Fibroblast of lung (primary cell): ENCODE results near the gene PPIP5K2. TPM values are rescaled to one million over a fixed set of nuclear protein-coding genes. Genes with fewer than 3 reads are reported as not detected.
"Not testable (repeated sequence)": the region's sequence is repeated elsewhere in the genome, so short reads cannot be mapped to it uniquely, and the experiment has no call there.

Experiments
- DNase-seq, 2 donors: peaks; one replicate each; pipeline versions ENCODE4 v3.0.0 to v3.0.0-alpha.2; 2010; ENCODE audit warnings: low read depth in 2 of 2
- H2AFZ ChIP-seq: 2 replicates; pipeline ENCODE4 v1.5.1; 2012; ENCODE audit warnings: low read length, control low read depth, inconsistent platforms
- H3K27ac ChIP-seq: 2 replicates; pipeline ENCODE4 v1.5.1; 2011; ENCODE audit warnings: low read length, control low read depth; ENCODE audit not compliant: insufficient read depth
- H3K27me3 ChIP-seq: 2 replicates; pipeline ENCODE4 v1.5.1; 2011; ENCODE audit warnings: mild to moderate bottlenecking, low read length; ENCODE audit not compliant: control insufficient read depth, insufficient read depth
- H3K36me3 ChIP-seq: 2 replicates; pipeline ENCODE4 v1.5.1; 2011; ENCODE audit warnings: low read length; ENCODE audit not compliant: control insufficient read depth, insufficient read depth
- H3K4me1 ChIP-seq: 2 replicates; pipeline ENCODE4 v1.5.1; 2011; ENCODE audit warnings: low read length; ENCODE audit not compliant: control insufficient read depth, insufficient read depth; ENCODE audit errors: extremely low read depth
- H3K4me2 ChIP-seq: 2 replicates; pipeline ENCODE4 v1.5.1; 2011; ENCODE audit warnings: low read length, control low read depth; ENCODE audit not compliant: insufficient read depth; ENCODE audit errors: extremely low read depth
- H3K4me3 ChIP-seq, 4 experiments: fragments of 200-600 bp in 1 of 4; sonication (generic) in 1 of 4; replicated peaks in 1 of 4; 2 replicates each; pipeline ENCODE4 v1.5.1; 2011 to 2016; ENCODE audit warnings: low read length in 4 of 4, low read depth in 3 of 4, mild to moderate bottlenecking in 3 of 4, control low read depth in 2 of 4, inconsistent platforms in 1 of 4, mixed read lengths in 1 of 4; ENCODE audit not compliant: insufficient read depth in 1 of 4; ENCODE audit errors: control extremely low read depth in 1 of 4
- H3K79me2 ChIP-seq: 2 replicates; pipeline ENCODE4 v1.5.1; 2012; ENCODE audit warnings: mild to moderate bottlenecking, low read length, inconsistent platforms; ENCODE audit not compliant: control insufficient read depth, insufficient read depth
- H3K9ac ChIP-seq: 2 replicates; pipeline ENCODE4 v1.5.1; 2011; ENCODE audit warnings: mild to moderate bottlenecking, low read length, control low read depth; ENCODE audit not compliant: insufficient read depth
- H3K9me3 ChIP-seq: 2 replicates; pipeline ENCODE4 v1.5.1; 2012; ENCODE audit warnings: low read depth, low read length; ENCODE audit not compliant: control insufficient read depth, insufficient read depth
- H4K20me1 ChIP-seq: 2 replicates; pipeline ENCODE4 v1.5.1; 2011; ENCODE audit warnings: low read length; ENCODE audit not compliant: control insufficient read depth, insufficient read depth; ENCODE audit errors: extremely low read depth
- EZH2 ChIP-seq: IDR thresholded peaks from 2 replicates; pipeline ENCODE4 v1.5.1; 2012; ENCODE audit warnings: low read length, control low read depth, mild to moderate bottlenecking; ENCODE audit errors: missing control alignments
- polyA plus RNA-seq, 2 donors: library from polyadenylated mRNA; depleted of rRNA in 1 of 2; stranded (reverse) in 1 of 2; unstranded in 1 of 2; fragments of >200 nt; gene quantifications; 2 replicates each; pipeline ENCODE4 v1.2.1, GENCODE V29; 2011 to 2012; ENCODE audit warnings: missing spikeins in 1 of 2
- total RNA-seq: library from RNA; depleted of rRNA; stranded (reverse); fragments of >200 nt; gene quantifications from 2 replicates; pipeline ENCODE4 v1.2.1, GENCODE V29; 2014
- TF ChIP-seq, protein P1 (sequence below), 2 donors: IDR thresholded peaks in 1 of 2; conservative IDR thresholded peaks in 1 of 2; 1 replicate in 1 of 2; 2 replicates in 1 of 2; pipeline ENCODE4 v1.5.1; 2011 to 2012; ENCODE audit warnings: low read length in 2 of 2, control low read depth in 1 of 2, inconsistent platforms in 1 of 2, low read depth in 1 of 2, mild to moderate bottlenecking in 1 of 2

The PPIP5K2 gene
- total and polyA plus RNA-seq, 2 donors (not counting 1 experiment from before 2014, with no cell fraction given), result 42.1 to 49.3 TPM

DNA sequence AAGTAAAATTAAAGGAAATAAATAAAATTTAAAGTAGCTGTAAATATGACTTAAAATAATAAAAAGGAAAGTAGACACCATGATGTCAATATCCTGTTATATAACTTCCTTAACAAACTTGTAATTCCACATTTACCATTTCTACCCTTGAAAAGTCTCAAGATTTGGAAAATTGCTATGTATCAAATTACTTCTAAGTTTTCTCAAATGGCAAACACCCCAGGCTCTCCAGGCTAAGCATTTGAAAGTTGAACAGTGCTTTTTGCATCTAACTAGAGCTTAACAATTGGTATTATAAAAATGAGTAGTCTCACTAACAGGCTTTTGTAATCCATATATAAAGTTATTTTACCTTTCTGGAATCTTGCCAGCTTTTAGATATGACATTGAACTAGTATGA lies 97.0 kb downstream of the PPIP5K2 start:
- no peak overlapping the region for H3K9ac ChIP-seq
- H3K9me3 ChIP-seq, result no peaks in the 10 kb centered on the region
- DNase-seq, result no peak
- H4K20me1 ChIP-seq, result no peaks in the 10 kb centered on the region
- H3K4me1 ChIP-seq, result no peaks in the 10 kb centered on the region
- H3K4me2 ChIP-seq, result no peak overlapping the region
- TF ChIP-seq, protein P1, sequence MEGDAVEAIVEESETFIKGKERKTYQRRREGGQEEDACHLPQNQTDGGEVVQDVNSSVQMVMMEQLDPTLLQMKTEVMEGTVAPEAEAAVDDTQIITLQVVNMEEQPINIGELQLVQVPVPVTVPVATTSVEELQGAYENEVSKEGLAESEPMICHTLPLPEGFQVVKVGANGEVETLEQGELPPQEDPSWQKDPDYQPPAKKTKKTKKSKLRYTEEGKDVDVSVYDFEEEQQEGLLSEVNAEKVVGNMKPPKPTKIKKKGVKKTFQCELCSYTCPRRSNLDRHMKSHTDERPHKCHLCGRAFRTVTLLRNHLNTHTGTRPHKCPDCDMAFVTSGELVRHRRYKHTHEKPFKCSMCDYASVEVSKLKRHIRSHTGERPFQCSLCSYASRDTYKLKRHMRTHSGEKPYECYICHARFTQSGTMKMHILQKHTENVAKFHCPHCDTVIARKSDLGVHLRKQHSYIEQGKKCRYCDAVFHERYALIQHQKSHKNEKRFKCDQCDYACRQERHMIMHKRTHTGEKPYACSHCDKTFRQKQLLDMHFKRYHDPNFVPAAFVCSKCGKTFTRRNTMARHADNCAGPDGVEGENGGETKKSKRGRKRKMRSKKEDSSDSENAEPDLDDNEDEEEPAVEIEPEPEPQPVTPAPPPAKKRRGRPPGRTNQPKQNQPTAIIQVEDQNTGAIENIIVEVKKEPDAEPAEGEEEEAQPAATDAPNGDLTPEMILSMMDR (conservative IDR thresholded peaks at IDR 0.05 in 1 of 2, IDR thresholded peaks at IDR 0.05 in 1 of 2; ENCODE audit: low read depth in 1 of 2, low read length in 2 of 2), result no peak
- no peak for TF ChIP-seq EZH2
- H3K36me3 ChIP-seq, result no peaks in the 10 kb centered on the region
- H3K27me3 ChIP-seq, result no peaks in the 10 kb centered on the region
- H3K27ac ChIP-seq, result no peak overlapping the region
- H3K79me2 ChIP-seq, result no peaks in the 10 kb centered on the region
- H2AFZ ChIP-seq, result no peak overlapping the region
- H3K4me3 ChIP-seq, result no peak overlapping the region

DNA sequence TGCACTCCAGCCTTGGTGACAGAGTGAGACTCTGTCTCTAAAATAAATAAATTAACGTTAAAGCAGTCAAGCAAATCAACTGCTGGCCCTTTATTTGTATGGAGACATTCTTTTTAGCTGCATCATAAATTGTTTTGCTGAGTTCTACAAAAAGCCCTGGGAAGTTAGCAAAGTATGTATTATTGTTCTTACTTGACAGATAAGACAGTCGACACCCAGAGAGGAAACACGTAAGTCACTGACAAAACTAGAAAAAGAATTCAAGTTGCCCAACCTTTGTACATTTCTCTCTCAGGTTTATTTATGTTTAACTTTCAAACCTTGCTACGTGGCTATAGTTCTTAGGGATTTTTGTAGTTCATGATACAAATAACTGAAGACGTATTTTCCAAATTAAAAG lies 98.1 kb downstream of the PPIP5K2 start:
- no peak overlapping the region for H3K4me2 ChIP-seq
- DNase-seq, result peak; percentile 70 to 94
- no peaks in the 10 kb centered on the region for H3K27me3 ChIP-seq
- H3K9me3 ChIP-seq, result no peaks in the 10 kb centered on the region
- H3K27ac ChIP-seq, result no peak overlapping the region
- H2AFZ ChIP-seq, result no peak overlapping the region
- no peaks in the 10 kb centered on the region for H3K36me3 ChIP-seq
- no peak for TF ChIP-seq EZH2
- TF ChIP-seq, protein P1 (conservative IDR thresholded peaks at IDR 0.05 in 1 of 2, IDR thresholded peaks at IDR 0.05 in 1 of 2; ENCODE audit: low read depth in 1 of 2, low read length in 2 of 2), result no peak
- no peaks in the 10 kb centered on the region for H4K20me1 ChIP-seq
- H3K4me3 ChIP-seq, result no peak overlapping the region
- no peak overlapping the region for H3K9ac ChIP-seq
- H3K79me2 ChIP-seq, result no peaks in the 10 kb centered on the region
- H3K4me1 ChIP-seq, result no peaks in the 10 kb centered on the region

DNA sequence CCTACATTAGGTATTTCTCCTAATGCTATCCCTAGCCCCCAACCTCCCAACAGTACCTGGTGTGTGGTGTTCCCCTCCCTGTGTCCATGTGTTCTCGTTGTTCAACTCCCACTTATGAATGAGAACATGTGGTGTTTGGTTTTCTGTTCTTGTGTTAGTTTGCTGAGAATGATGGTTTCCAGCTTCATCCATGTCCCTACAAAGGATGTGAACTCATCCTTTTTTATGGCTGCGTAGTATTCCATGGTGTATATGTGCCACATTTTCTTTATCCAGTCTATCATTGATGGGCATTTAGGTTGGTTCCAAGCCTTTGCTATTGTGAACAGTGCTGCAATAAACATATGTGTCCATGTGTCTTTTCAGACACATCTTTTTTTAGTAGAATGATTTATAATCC lies 99.0 kb downstream of the PPIP5K2 start:
- H3K27me3 ChIP-seq, DNase-seq, H4K20me1 ChIP-seq, H3K4me3 ChIP-seq, H3K27ac ChIP-seq, H3K36me3 ChIP-seq, H3K9me3 ChIP-seq, H3K4me2 ChIP-seq, H3K79me2 ChIP-seq, H3K4me1 ChIP-seq, H2AFZ ChIP-seq, H3K9ac ChIP-seq: not testable (repeated sequence)
